Neural cell (in vitro differentiated cells): ENCODE data around the gene MTG1. TPM values are rescaled to one million over a fixed set of nuclear protein-coding genes. Genes with fewer than 3 reads are reported as not detected.

Source experiments
- H2AFZ ChIP-seq: fragments of 200-600, 300-800 bp; sonication (generic), shearing (Covaris generic); 2 replicates; pipeline ENCODE4 v1.6.0; 2014; ENCODE audit warnings: low read depth, mild to moderate bottlenecking, antibody characterized with exemption, low read length, moderate library complexity
- H3F3A ChIP-seq: fragments of 200-600 bp; shearing (Covaris generic); 2 replicates; pipeline ENCODE4 v1.6.1; 2016; ENCODE audit warnings: mild to moderate bottlenecking, moderate library complexity, mixed read lengths, antibody characterized with exemption, low read length; ENCODE audit not compliant: insufficient read depth, poor library complexity, severe bottlenecking
- H3K27ac ChIP-seq: fragments of 200-600, 300-800 bp; sonication (generic), shearing (Covaris generic); 2 replicates; pipeline ENCODE4 v1.5.1; 2014; ENCODE audit warnings: mild to moderate bottlenecking, low read length, moderate library complexity
- H3K27me3 ChIP-seq: fragments of 300-800, 200-600 bp; sonication (generic), shearing (Covaris generic); 2 replicates; pipeline ENCODE4 v1.6.0; 2014; ENCODE audit warnings: mild to moderate bottlenecking, low read depth, low read length, moderate library complexity; ENCODE audit not compliant: insufficient read depth
- H3K36me3 ChIP-seq: fragments of 300-800, 200-600 bp; sonication (generic), shearing (Covaris generic); 2 replicates; pipeline ENCODE4 v1.5.1; 2014; ENCODE audit warnings: mild to moderate bottlenecking, antibody characterized with exemption, low read length, moderate library complexity; ENCODE audit not compliant: insufficient read depth
- H3K4me2 ChIP-seq: fragments of 300-800, 200-600 bp; sonication (generic), shearing (Covaris generic); 2 replicates; pipeline ENCODE4 v1.6.0; 2014; ENCODE audit warnings: mild to moderate bottlenecking, low read length
- H3K4me3 ChIP-seq: fragments of 300-800, 200-600 bp; sonication (generic), shearing (Covaris generic); 2 replicates; pipeline ENCODE4 v1.5.1; 2014; ENCODE audit warnings: mild to moderate bottlenecking, low read length, moderate library complexity
- H3K79me2 ChIP-seq: fragments of 200-600 bp; shearing (Covaris generic); replicated peaks from 2 replicates; pipeline ENCODE4 v1.6.0; 2014; ENCODE audit warnings: mild to moderate bottlenecking, low read length, moderate library complexity; ENCODE audit not compliant: insufficient read depth
- H3K9ac ChIP-seq: fragments of 300-800, 200-600 bp; sonication (generic), shearing (Covaris generic); 2 replicates; pipeline ENCODE4 v1.6.1; 2016; ENCODE audit warnings: mild to moderate bottlenecking, low read length, mixed read lengths
- H3K9me2 ChIP-seq: fragments of 200-600 bp; shearing (Covaris generic); 2 replicates; pipeline ENCODE4 v1.6.1; 2016; ENCODE audit warnings: mild to moderate bottlenecking, low read length, mixed read lengths; ENCODE audit not compliant: insufficient read depth
- H3K9me3 ChIP-seq: fragments of 200-600, 300-800 bp; sonication (generic), shearing (Covaris generic); 2 replicates; pipeline ENCODE4 v1.6.1; 2016; ENCODE audit warnings: mild to moderate bottlenecking, mixed run types, low read length, moderate library complexity, mixed read lengths
- H4K20me1 ChIP-seq: fragments of 200-600 bp; shearing (Covaris generic); 2 replicates; pipeline ENCODE4 v1.6.1; 2016; ENCODE audit warnings: mild to moderate bottlenecking, mixed run types; ENCODE audit not compliant: insufficient read depth
- CTCF ChIP-seq: fragments of 450-650 bp; IDR thresholded peaks from 2 replicates; pipeline ENCODE4 v1.5.1; 2014; ENCODE audit warnings: antibody characterized with exemption, mild to moderate bottlenecking, moderate library complexity; ENCODE audit not compliant: poor library complexity, severe bottlenecking
- EP300 ChIP-seq: fragments of 450-650 bp; conservative IDR thresholded peaks from 2 replicates; pipeline ENCODE4 v1.6.1; 2014; ENCODE audit warnings: antibody characterized with exemption, mild to moderate bottlenecking, moderate library complexity; ENCODE audit not compliant: poor library complexity, severe bottlenecking
- EZH2 ChIP-seq: fragments of 200-600, 300-800 bp; shearing (Covaris generic), sonication (generic); IDR thresholded peaks from 2 replicates; pipeline ENCODE4 v1.6.1; 2014; ENCODE audit warnings: antibody characterized with exemption, low read length, borderline replicate concordance, mild to moderate bottlenecking; ENCODE audit not compliant: insufficient read depth, poor library complexity, severe bottlenecking
- MXI1 ChIP-seq: fragments of 450-650 bp; conservative IDR thresholded peaks from 2 replicates; pipeline ENCODE4 v1.6.1; 2014; ENCODE audit warnings: antibody characterized with exemption, mild to moderate bottlenecking; ENCODE audit not compliant: poor library complexity, severe bottlenecking
- POLR2AphosphoS5 ChIP-seq: IDR thresholded peaks from 2 replicates; pipeline ENCODE4 v1.6.1; 2012
- RAD21 ChIP-seq: fragments of 450-650 bp; conservative IDR thresholded peaks from 2 replicates; pipeline ENCODE4 v1.6.1; 2014; ENCODE audit warnings: antibody characterized with exemption, mild to moderate bottlenecking, moderate library complexity
- SMC3 ChIP-seq: fragments of 450-650 bp; conservative IDR thresholded peaks from 2 replicates; pipeline ENCODE4 v1.6.1; 2014; ENCODE audit warnings: antibody characterized with exemption, mild to moderate bottlenecking, moderate library complexity; ENCODE audit not compliant: poor library complexity
- TAF1 ChIP-seq: IDR thresholded peaks from 2 replicates; pipeline ENCODE4 v1.6.1; 2012; ENCODE audit warnings: low read depth
- polyA plus RNA-seq: library from polyadenylated mRNA; depleted of rRNA; stranded (reverse); fragments of >200 nt; gene quantifications from 2 replicates; pipeline ENCODE4 v1.2.3, GENCODE V29; 2014
- TF ChIP-seq, protein P1 (sequence below): IDR thresholded peaks from 2 replicates; pipeline ENCODE4 v1.6.1; 2012; ENCODE audit warnings: borderline replicate concordance

The MTG1 gene
- polyA plus RNA-seq, 1 donor from 2014 or later: 52.3 TPM

DNA sequence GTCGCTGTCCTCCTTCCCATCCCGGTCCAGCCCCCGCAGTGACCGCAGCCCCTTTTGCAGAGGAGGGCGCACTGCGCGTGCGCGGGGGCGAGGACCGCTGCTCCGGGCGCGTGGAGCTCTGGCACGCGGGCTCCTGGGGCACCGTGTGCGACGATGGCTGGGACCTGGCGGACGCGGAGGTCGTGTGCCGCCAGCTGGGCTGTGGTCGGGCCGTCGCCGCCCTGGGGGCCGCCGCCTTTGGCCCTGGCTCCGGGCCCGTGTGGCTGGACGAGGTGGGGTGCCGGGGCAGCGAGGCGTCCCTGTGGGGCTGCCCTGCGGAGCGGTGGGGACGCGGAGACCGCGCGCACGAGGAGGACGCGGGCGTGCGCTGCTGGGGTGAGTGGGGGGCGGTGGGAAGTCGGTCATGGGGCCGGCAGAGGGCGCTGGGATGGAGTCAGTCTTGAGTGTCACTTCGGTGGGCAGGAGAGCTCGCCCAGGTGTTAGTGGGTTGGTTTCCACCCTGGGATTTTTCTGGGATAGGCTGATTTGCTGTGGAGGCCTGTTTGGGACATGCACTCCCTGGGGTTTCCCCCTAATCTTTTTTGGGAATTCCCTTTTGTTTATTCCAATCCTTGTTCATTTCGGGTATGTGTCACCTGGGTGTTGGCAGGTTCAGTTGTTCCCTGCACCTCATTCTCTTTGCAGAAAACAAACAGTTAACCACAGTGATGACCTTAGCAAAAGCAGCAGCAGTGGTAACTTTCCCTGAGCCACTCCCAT lies 71.4 kb downstream of the MTG1 start:
- no peak for TF ChIP-seq RAD21
- no peak for TF ChIP-seq POLR2AphosphoS5
- no peak for TF ChIP-seq EZH2
- TF ChIP-seq, protein P1, sequence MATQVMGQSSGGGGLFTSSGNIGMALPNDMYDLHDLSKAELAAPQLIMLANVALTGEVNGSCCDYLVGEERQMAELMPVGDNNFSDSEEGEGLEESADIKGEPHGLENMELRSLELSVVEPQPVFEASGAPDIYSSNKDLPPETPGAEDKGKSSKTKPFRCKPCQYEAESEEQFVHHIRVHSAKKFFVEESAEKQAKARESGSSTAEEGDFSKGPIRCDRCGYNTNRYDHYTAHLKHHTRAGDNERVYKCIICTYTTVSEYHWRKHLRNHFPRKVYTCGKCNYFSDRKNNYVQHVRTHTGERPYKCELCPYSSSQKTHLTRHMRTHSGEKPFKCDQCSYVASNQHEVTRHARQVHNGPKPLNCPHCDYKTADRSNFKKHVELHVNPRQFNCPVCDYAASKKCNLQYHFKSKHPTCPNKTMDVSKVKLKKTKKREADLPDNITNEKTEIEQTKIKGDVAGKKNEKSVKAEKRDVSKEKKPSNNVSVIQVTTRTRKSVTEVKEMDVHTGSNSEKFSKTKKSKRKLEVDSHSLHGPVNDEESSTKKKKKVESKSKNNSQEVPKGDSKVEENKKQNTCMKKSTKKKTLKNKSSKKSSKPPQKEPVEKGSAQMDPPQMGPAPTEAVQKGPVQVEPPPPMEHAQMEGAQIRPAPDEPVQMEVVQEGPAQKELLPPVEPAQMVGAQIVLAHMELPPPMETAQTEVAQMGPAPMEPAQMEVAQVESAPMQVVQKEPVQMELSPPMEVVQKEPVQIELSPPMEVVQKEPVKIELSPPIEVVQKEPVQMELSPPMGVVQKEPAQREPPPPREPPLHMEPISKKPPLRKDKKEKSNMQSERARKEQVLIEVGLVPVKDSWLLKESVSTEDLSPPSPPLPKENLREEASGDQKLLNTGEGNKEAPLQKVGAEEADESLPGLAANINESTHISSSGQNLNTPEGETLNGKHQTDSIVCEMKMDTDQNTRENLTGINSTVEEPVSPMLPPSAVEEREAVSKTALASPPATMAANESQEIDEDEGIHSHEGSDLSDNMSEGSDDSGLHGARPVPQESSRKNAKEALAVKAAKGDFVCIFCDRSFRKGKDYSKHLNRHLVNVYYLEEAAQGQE: no peak
- no peak for TF ChIP-seq EP300
- no peak for TF ChIP-seq SMC3
- no peak for TF ChIP-seq CTCF
- TF ChIP-seq TAF1: no peak
- no peak for TF ChIP-seq MXI1
- no peak overlapping the region for H2AFZ ChIP-seq

DNA sequence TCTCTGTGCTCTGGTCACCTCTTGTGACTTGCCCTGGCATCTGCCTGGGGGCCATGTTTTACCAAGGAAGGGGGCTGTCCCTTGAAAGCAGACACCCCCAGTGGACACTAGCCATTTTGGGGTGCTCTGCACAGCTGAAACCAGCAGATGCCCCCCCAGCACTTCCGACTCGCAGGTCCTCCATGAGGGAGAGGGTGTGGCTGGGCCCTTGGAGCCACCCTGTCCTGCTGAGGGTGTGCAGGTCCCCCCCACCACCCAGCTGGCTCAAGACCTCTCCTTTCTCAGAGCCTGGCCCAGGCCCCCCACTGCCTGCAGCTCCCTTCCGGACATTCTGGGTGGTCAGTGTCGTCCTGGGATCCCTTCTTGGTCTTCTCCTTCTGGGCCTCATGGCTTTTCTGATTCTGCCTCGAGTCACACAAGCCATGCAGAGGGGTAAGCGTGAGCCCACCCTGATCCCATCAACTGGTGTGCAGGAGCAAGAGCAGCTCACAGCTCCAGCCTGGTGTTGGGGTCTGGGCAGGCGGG lies 72.1 kb downstream of the MTG1 start:
- Histone ChIP-seq H3K9me3 (peaks cover 7% of the 10 kb centered on the region), H3K27me3 (no peaks in the 10 kb centered on the region)

More for the DNA sequence above, 71.4 kb downstream of the MTG1 start:
- no peaks in the 10 kb centered on the region for H3K27me3 ChIP-seq
- H3K9me2 ChIP-seq: no peaks in the 10 kb centered on the region
- no peak overlapping the region for H3K27ac ChIP-seq
- H3K4me2 ChIP-seq: no peak overlapping the region
- no peaks in the 10 kb centered on the region for H4K20me1 ChIP-seq
- H3K4me3 ChIP-seq: no peak overlapping the region
- H3K36me3 ChIP-seq: no peaks in the 10 kb centered on the region
- H3F3A ChIP-seq: no peaks in the 10 kb centered on the region
- peaks cover 7% of the 10 kb centered on the region for H3K9me3 ChIP-seq
- no peaks in the 10 kb centered on the region for H3K79me2 ChIP-seq
- no peak overlapping the region for H3K9ac ChIP-seq

More for the DNA sequence above, 72.1 kb downstream of the MTG1 start:
- no peak overlapping the region for H3K9ac ChIP-seq
- no peaks in the 10 kb centered on the region for H3F3A ChIP-seq
- no peaks in the 10 kb centered on the region for H3K36me3 ChIP-seq
- no peaks in the 10 kb centered on the region for H3K79me2 ChIP-seq
- H3K4me2 ChIP-seq: no peak overlapping the region
- H3K27ac ChIP-seq: no peak overlapping the region
- H2AFZ ChIP-seq: no peak overlapping the region
- no peak for TF ChIP-seq CTCF
- TF ChIP-seq RAD21: no peak
- TF ChIP-seq TAF1: no peak
- no peak for TF ChIP-seq MXI1
- TF ChIP-seq EP300: no peak
- no peak for TF ChIP-seq POLR2AphosphoS5
- no peak overlapping the region for H3K4me3 ChIP-seq
- no peaks in the 10 kb centered on the region for H3K9me2 ChIP-seq
- no peaks in the 10 kb centered on the region for H4K20me1 ChIP-seq
